ENCODE data around the gene ACTL10. TPM values are rescaled to one million over a fixed set of nuclear protein-coding genes. Genes with fewer than 3 reads are reported as not detected.

The ACTL10 gene
- polyA plus RNA-seq, 2 of the 4 experiments (the other 2 are of a cell fraction): not detected

DNA sequence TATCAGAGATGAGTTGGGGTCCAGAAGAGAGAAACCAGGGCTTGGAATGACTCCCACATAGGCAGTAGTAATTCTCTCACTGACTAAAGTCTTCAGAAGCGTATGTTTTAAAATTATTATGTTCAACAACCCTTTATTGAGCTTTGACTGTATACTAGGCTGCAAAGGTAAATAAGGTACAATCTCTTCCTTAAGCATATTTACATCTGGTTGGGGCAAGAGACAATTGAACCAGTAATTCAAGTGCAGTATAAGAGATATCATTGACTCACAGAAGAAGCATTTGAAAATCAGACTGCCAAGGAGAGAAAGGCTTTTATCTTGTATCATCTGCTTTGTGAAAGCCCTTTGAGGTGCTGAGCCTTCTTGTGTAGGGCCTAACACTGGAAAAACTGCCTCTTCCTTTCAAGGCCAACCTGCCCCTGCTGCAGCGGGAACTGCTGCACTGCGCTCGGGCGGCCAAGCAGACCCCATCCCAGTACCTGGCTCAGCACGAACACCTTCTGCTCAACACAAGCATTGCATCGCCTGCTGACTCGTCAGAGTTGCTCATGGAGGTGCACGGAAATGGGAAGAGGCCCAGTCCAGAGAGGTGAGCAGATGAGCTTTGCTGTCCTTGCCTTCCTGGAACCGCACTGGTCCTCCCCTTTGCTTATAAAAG is 43.9 kb upstream of the ACTL10 start:
- CTCF ChIA-PET: interaction anchor here (1.2 to 1.5 kb wide), 2 partner anchors 17 to 165 kb away, joined by 3 read pairs; no protein-coding TSS in a partner anchor

DNA sequence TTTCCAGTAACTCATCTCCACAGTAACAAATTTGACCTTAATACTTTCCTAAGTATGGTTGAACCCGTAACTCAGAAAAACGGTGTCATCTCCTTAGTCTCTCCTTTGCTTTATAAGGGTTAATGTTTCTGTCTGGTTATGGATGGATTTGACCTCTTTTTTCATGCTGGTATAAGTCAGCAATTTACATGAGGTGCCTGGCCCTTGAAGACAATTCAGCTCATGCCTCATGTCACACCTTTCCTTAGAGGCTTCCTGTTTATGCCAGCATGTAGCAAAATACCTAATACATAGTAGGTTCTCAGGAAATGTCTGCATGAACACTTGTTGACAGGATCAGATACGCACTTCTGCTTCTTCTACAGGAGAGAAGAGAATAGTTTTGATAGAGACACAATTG is 42.3 kb upstream of the ACTL10 start:
- Histone ChIP-seq H3K9me3 (no peaks in the 10 kb centered on the region), H3K4me3 (no peak overlapping the region), H3K4me1 (no peaks in the 10 kb centered on the region), H3K27ac (no peak overlapping the region), H3K4me2 (no peak overlapping the region)
- ChIA-PET POLR2A (no interaction called here), CTCF (interaction anchor here (1.4 kb wide), 1 partner anchor 29 kb away, joined by 4 read pairs; no protein-coding TSS in a partner anchor)
- DNase-seq (ENCODE audit: low read depth in 1 of 2, low spot score in 1 of 2): no peak
- WGBS (ENCODE audit: missing lambda C conversion rate): 87% methylated on average over 3 of the region's 3 CpGs
- no peak for FAIRE-seq
- TF ChIP-seq, protein P1, sequence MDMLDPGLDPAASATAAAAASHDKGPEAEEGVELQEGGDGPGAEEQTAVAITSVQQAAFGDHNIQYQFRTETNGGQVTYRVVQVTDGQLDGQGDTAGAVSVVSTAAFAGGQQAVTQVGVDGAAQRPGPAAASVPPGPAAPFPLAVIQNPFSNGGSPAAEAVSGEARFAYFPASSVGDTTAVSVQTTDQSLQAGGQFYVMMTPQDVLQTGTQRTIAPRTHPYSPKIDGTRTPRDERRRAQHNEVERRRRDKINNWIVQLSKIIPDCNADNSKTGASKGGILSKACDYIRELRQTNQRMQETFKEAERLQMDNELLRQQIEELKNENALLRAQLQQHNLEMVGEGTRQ (IDR thresholded peaks at IDR 0.05): no peak
- no peak for TF ChIP-seq JUN (IDR thresholded peaks at IDR 0.05)
- TF ChIP-seq KDM5A (IDR thresholded peaks at IDR 0.05): no peak
- no peak for TF ChIP-seq HOXB5 (CRISPR knock-in tag; IDR thresholded peaks at IDR 0.05)
- TF ChIP-seq ZNF302 (CRISPR knock-in tag; IDR thresholded peaks at IDR 0.05): no peak
- TF ChIP-seq EHMT2 (IDR thresholded peaks at IDR 0.05; ENCODE audit: low read depth): no peak
- no peak for TF ChIP-seq POLR2A (IDR thresholded peaks at IDR 0.05; ENCODE audit: low read length)
- no peak for TF ChIP-seq BHLHE40 (IDR thresholded peaks at IDR 0.05; ENCODE audit: low read depth, low read length)
- TF ChIP-seq TFCP2L1 (CRISPR knock-in tag; IDR thresholded peaks at IDR 0.05): no peak
- TF ChIP-seq JUNB (IDR thresholded peaks at IDR 0.05): no peak
- TF ChIP-seq, protein P2, sequence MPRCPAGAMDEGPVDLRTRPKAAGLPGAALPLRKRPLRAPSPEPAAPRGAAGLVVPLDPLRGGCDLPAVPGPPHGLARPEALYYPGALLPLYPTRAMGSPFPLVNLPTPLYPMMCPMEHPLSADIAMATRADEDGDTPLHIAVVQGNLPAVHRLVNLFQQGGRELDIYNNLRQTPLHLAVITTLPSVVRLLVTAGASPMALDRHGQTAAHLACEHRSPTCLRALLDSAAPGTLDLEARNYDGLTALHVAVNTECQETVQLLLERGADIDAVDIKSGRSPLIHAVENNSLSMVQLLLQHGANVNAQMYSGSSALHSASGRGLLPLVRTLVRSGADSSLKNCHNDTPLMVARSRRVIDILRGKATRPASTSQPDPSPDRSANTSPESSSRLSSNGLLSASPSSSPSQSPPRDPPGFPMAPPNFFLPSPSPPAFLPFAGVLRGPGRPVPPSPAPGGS (IDR thresholded peaks at IDR 0.05): no peak
- TF ChIP-seq, protein P3, sequence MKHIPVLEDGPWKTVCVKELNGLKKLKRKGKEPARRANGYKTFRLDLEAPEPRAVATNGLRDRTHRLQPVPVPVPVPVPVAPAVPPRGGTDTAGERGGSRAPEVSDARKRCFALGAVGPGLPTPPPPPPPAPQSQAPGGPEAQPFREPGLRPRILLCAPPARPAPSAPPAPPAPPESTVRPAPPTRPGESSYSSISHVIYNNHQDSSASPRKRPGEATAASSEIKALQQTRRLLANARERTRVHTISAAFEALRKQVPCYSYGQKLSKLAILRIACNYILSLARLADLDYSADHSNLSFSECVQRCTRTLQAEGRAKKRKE (CRISPR knock-in tag; IDR thresholded peaks at IDR 0.05; ENCODE audit: low read depth): no peak
- TF ChIP-seq, protein P4, sequence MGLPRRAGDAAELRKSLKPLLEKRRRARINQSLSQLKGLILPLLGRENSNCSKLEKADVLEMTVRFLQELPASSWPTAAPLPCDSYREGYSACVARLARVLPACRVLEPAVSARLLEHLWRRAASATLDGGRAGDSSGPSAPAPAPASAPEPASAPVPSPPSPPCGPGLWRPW (IDR thresholded peaks at IDR 0.05): no peak
- no peak for TF ChIP-seq MYC (IDR thresholded peaks at IDR 0.05; ENCODE audit: borderline replicate concordance, low read length)
- TF ChIP-seq, protein P5, sequence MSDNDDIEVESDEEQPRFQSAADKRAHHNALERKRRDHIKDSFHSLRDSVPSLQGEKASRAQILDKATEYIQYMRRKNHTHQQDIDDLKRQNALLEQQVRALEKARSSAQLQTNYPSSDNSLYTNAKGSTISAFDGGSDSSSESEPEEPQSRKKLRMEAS (IDR thresholded peaks at IDR 0.05): no peak
- TF ChIP-seq TP53 (CRISPR knock-in tag; IDR thresholded peaks at IDR 0.05): no peak
- no peak for TF ChIP-seq EHF (CRISPR knock-in tag; IDR thresholded peaks at IDR 0.05)
- no peak for TF ChIP-seq GATA3 (IDR thresholded peaks at IDR 0.05; ENCODE audit: borderline replicate concordance)
- no peak for ATAC-seq

More for the DNA sequence above, 43.9 kb upstream of the ACTL10 start:
- H3K27ac ChIP-seq: no peak overlapping the region
- TF ChIP-seq HOXA7 (CRISPR knock-in tag; IDR thresholded peaks at IDR 0.05) (no peak), CEBPB (IDR thresholded peaks at IDR 0.05) (no peak), HOXB13 (CRISPR knock-in tag; IDR thresholded peaks at IDR 0.05; ENCODE audit: low read depth) (no peak), RARB (CRISPR knock-in tag; IDR thresholded peaks at IDR 0.05) (no peak), RFX5 (IDR thresholded peaks at IDR 0.05) (no peak), MAFK (IDR thresholded peaks at IDR 0.05; ENCODE audit: partially characterized antibody) (no peak), RCOR1 (IDR thresholded peaks at IDR 0.05; ENCODE audit: low read depth, low read length) (no peak), MYC (IDR thresholded peaks at IDR 0.05; ENCODE audit: borderline replicate concordance, low read length) (no peak), TFCP2L1 (CRISPR knock-in tag; IDR thresholded peaks at IDR 0.05) (no peak), EHF (CRISPR knock-in tag; IDR thresholded peaks at IDR 0.05) (no peak), SREBF2 (IDR thresholded peaks at IDR 0.05) (no peak), ESRRA (IDR thresholded peaks at IDR 0.05; ENCODE audit: borderline replicate concordance, low read length) (no peak)
- TF ChIP-seq, protein P6, sequence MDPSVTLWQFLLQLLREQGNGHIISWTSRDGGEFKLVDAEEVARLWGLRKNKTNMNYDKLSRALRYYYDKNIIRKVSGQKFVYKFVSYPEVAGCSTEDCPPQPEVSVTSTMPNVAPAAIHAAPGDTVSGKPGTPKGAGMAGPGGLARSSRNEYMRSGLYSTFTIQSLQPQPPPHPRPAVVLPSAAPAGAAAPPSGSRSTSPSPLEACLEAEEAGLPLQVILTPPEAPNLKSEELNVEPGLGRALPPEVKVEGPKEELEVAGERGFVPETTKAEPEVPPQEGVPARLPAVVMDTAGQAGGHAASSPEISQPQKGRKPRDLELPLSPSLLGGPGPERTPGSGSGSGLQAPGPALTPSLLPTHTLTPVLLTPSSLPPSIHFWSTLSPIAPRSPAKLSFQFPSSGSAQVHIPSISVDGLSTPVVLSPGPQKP (IDR thresholded peaks at IDR 0.05; ENCODE audit: low read depth, low read length): no peak
- TF ChIP-seq, protein P4 (IDR thresholded peaks at IDR 0.05): no peak
- TF ChIP-seq, protein P7, sequence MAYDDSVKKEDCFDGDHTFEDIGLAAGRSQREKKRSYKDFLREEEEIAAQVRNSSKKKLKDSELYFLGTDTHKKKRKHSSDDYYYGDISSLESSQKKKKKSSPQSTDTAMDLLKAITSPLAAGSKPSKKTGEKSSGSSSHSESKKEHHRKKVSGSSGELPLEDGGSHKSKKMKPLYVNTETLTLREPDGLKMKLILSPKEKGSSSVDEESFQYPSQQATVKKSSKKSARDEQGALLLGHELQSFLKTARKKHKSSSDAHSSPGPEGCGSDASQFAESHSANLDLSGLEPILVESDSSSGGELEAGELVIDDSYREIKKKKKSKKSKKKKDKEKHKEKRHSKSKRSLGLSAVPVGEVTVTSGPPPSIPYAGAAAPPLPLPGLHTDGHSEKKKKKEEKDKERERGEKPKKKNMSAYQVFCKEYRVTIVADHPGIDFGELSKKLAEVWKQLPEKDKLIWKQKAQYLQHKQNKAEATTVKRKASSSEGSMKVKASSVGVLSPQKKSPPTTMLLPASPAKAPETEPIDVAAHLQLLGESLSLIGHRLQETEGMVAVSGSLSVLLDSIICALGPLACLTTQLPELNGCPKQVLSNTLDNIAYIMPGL (CRISPR knock-in tag; IDR thresholded peaks at IDR 0.05; ENCODE audit: borderline replicate concordance): no peak
- POLR2A ChIA-PET: no interaction called here
- H3K9me3 ChIP-seq: no peaks in the 10 kb centered on the region
- FAIRE-seq (no peak), ATAC-seq (no peak), DNase-seq (ENCODE audit: low read depth in 1 of 2, low spot score in 1 of 2) (no peak)
- H3K4me1 ChIP-seq: no peaks in the 10 kb centered on the region
- 88% methylated on average over 10 of the region's 10 CpGs for WGBS (ENCODE audit: missing lambda C conversion rate)
- H3K4me2 ChIP-seq: no peak overlapping the region
- H3K4me3 ChIP-seq: no peak overlapping the region

All from A549 (cell line).